ENCODE data around the gene MTHFR. TPM values are rescaled to one million over a fixed set of nuclear protein-coding genes. Genes with fewer than 3 reads are reported as not detected.
A peak's percentile ranks its signal among the peaks of the same experiment; 100 is the strongest.
"Not testable (repeated sequence)": the region's sequence is repeated elsewhere in the genome, so short reads cannot be mapped to it uniquely, and the experiment has no call there.

The MTHFR gene
- total RNA-seq, 4 donors from 2014 or later = 82.0 to 130 (median 87.3) TPM

GRCh38 chr1:11813021-11813420 is 7.3 kb upstream of the MTHFR start:
- DNase-seq = no peak
- Histone ChIP-seq H3K9me3 (no peaks in the 10 kb centered on the region), H3K27me3 (no peaks in the 10 kb centered on the region), H3K4me3 (no peak overlapping the region), H3K4me1 (peaks cover 0 to 12% (median 0%) of the 10 kb centered on the region in 4 donors), H3K36me3 (peaks cover 0 to 65% (median 0%) of the 10 kb centered on the region in 3 donors), H3K27ac (no peak overlapping the region)
- TF ChIP-seq CTCF (IDR thresholded peaks at IDR 0.05) (no peak), POLR2A (IDR thresholded peaks at IDR 0.05) (no peak)

GRCh38 chr1:11807133-11807532 is 1.4 kb upstream of the MTHFR start:
- DNase-seq = no peak
- Histone ChIP-seq H3K9me3 (no peaks in the 10 kb centered on the region), H3K4me3 (peak overlapping the region in 2 of 4 donors; percentile 74 to 83), H3K36me3 (peaks cover 0 to 26% (median 0%) of the 10 kb centered on the region in 3 donors), H3K4me1 (peaks cover 3 to 45% (median 25%) of the 10 kb centered on the region in 4 donors), H3K27me3 (no peaks in the 10 kb centered on the region), H3K27ac (peak overlapping the region; percentile 85 to 98 (median 92))
- TF ChIP-seq POLR2A (IDR thresholded peaks at IDR 0.05) = no peak
- no peak for TF ChIP-seq CTCF (IDR thresholded peaks at IDR 0.05)

GRCh38 chr1:11806307-11806936 is 658 bp upstream of the MTHFR start:
- no peak for TF ChIP-seq POLR2A (IDR thresholded peaks at IDR 0.05)
- TF ChIP-seq CTCF (IDR thresholded peaks at IDR 0.05) = no peak
- H3K9me3 ChIP-seq = no peaks in the 10 kb centered on the region
- peaks cover 3 to 45% (median 25%) of the 10 kb centered on the region in 4 donors for H3K4me1 ChIP-seq
- no peaks in the 10 kb centered on the region for H3K27me3 ChIP-seq
- H3K27ac ChIP-seq = peak overlapping the region; percentile 85 to 98 (median 92)
- DNase-seq = no peak
- H3K4me3 ChIP-seq = peak overlapping the region; percentile 71 to 83 (median 78)
- H3K36me3 ChIP-seq = peaks cover 0 to 21% (median 0%) of the 10 kb centered on the region in 3 donors

GRCh38 chr1:11804666-11805421 is 920 bp downstream of the MTHFR start:
- TF ChIP-seq POLR2A (IDR thresholded peaks at IDR 0.05) (no peak), CTCF (IDR thresholded peaks at IDR 0.05) (no peak)
- DNase-seq = peak in 2 of 3 donors; percentile 60 to 77
- Histone ChIP-seq H3K9me3 (no peaks in the 10 kb centered on the region), H3K27me3 (no peaks in the 10 kb centered on the region), H3K4me1 (peaks cover 3 to 45% (median 25%) of the 10 kb centered on the region in 4 donors), H3K36me3 (peaks cover 0 to 28% (median 0%) of the 10 kb centered on the region in 3 donors), H3K4me3 (peak overlapping the region; percentile 71 to 83 (median 78)), H3K27ac (peak overlapping the region; percentile 85 to 98 (median 92))

- not testable (repeated sequence) for DNase-seq, H3K9me3 ChIP-seq, H3K27me3 ChIP-seq
- Histone ChIP-seq H3K4me1 (peaks cover 3 to 45% (median 25%) of the 10 kb centered on the region in 4 donors), H3K36me3 (peaks cover 0 to 30% (median 0%) of the 10 kb centered on the region in 3 donors), H3K4me3 (peak overlapping the region; percentile 45 to 83 (median 72)), H3K27ac (peak overlapping the region; percentile 85 to 98 (median 92))
Measured at GRCh38 chr1:11803924-11804665, 1.7 kb downstream of the MTHFR start.
